Neural cell (in vitro differentiated cells): ENCODE data around the gene PLXNA4. TPM values are rescaled to one million over a fixed set of nuclear protein-coding genes. Genes with fewer than 3 reads are reported as not detected.

Experiments used
- H2AFZ ChIP-seq: fragments of 200-600, 300-800 bp; sonication (generic), shearing (Covaris generic); 2 replicates; pipeline ENCODE4 v1.6.0; 2014; ENCODE audit warnings: low read depth, mild to moderate bottlenecking, antibody characterized with exemption, low read length, moderate library complexity
- H3F3A ChIP-seq: fragments of 200-600 bp; shearing (Covaris generic); 2 replicates; pipeline ENCODE4 v1.6.1; 2016; ENCODE audit warnings: mild to moderate bottlenecking, moderate library complexity, mixed read lengths, antibody characterized with exemption, low read length; ENCODE audit not compliant: insufficient read depth, poor library complexity, severe bottlenecking
- H3K27ac ChIP-seq: fragments of 200-600, 300-800 bp; sonication (generic), shearing (Covaris generic); 2 replicates; pipeline ENCODE4 v1.5.1; 2014; ENCODE audit warnings: mild to moderate bottlenecking, low read length, moderate library complexity
- H3K27me3 ChIP-seq: fragments of 300-800, 200-600 bp; sonication (generic), shearing (Covaris generic); 2 replicates; pipeline ENCODE4 v1.6.0; 2014; ENCODE audit warnings: mild to moderate bottlenecking, low read depth, low read length, moderate library complexity; ENCODE audit not compliant: insufficient read depth
- H3K36me3 ChIP-seq: fragments of 300-800, 200-600 bp; sonication (generic), shearing (Covaris generic); 2 replicates; pipeline ENCODE4 v1.5.1; 2014; ENCODE audit warnings: mild to moderate bottlenecking, antibody characterized with exemption, low read length, moderate library complexity; ENCODE audit not compliant: insufficient read depth
- H3K4me2 ChIP-seq: fragments of 300-800, 200-600 bp; sonication (generic), shearing (Covaris generic); 2 replicates; pipeline ENCODE4 v1.6.0; 2014; ENCODE audit warnings: mild to moderate bottlenecking, low read length
- H3K4me3 ChIP-seq: fragments of 300-800, 200-600 bp; sonication (generic), shearing (Covaris generic); 2 replicates; pipeline ENCODE4 v1.5.1; 2014; ENCODE audit warnings: mild to moderate bottlenecking, low read length, moderate library complexity
- H3K79me2 ChIP-seq: fragments of 200-600 bp; shearing (Covaris generic); replicated peaks from 2 replicates; pipeline ENCODE4 v1.6.0; 2014; ENCODE audit warnings: mild to moderate bottlenecking, low read length, moderate library complexity; ENCODE audit not compliant: insufficient read depth
- H3K9ac ChIP-seq: fragments of 300-800, 200-600 bp; sonication (generic), shearing (Covaris generic); 2 replicates; pipeline ENCODE4 v1.6.1; 2016; ENCODE audit warnings: mild to moderate bottlenecking, low read length, mixed read lengths
- H3K9me2 ChIP-seq: fragments of 200-600 bp; shearing (Covaris generic); 2 replicates; pipeline ENCODE4 v1.6.1; 2016; ENCODE audit warnings: mild to moderate bottlenecking, low read length, mixed read lengths; ENCODE audit not compliant: insufficient read depth
- H3K9me3 ChIP-seq: fragments of 200-600, 300-800 bp; sonication (generic), shearing (Covaris generic); 2 replicates; pipeline ENCODE4 v1.6.1; 2016; ENCODE audit warnings: mild to moderate bottlenecking, mixed run types, low read length, moderate library complexity, mixed read lengths
- H4K20me1 ChIP-seq: fragments of 200-600 bp; shearing (Covaris generic); 2 replicates; pipeline ENCODE4 v1.6.1; 2016; ENCODE audit warnings: mild to moderate bottlenecking, mixed run types; ENCODE audit not compliant: insufficient read depth
- CTCF ChIP-seq: fragments of 450-650 bp; IDR thresholded peaks from 2 replicates; pipeline ENCODE4 v1.5.1; 2014; ENCODE audit warnings: antibody characterized with exemption, mild to moderate bottlenecking, moderate library complexity; ENCODE audit not compliant: poor library complexity, severe bottlenecking
- EP300 ChIP-seq: fragments of 450-650 bp; conservative IDR thresholded peaks from 2 replicates; pipeline ENCODE4 v1.6.1; 2014; ENCODE audit warnings: antibody characterized with exemption, mild to moderate bottlenecking, moderate library complexity; ENCODE audit not compliant: poor library complexity, severe bottlenecking
- EZH2 ChIP-seq: fragments of 200-600, 300-800 bp; shearing (Covaris generic), sonication (generic); IDR thresholded peaks from 2 replicates; pipeline ENCODE4 v1.6.1; 2014; ENCODE audit warnings: antibody characterized with exemption, low read length, borderline replicate concordance, mild to moderate bottlenecking; ENCODE audit not compliant: insufficient read depth, poor library complexity, severe bottlenecking
- MXI1 ChIP-seq: fragments of 450-650 bp; conservative IDR thresholded peaks from 2 replicates; pipeline ENCODE4 v1.6.1; 2014; ENCODE audit warnings: antibody characterized with exemption, mild to moderate bottlenecking; ENCODE audit not compliant: poor library complexity, severe bottlenecking
- POLR2AphosphoS5 ChIP-seq: IDR thresholded peaks from 2 replicates; pipeline ENCODE4 v1.6.1; 2012
- RAD21 ChIP-seq: fragments of 450-650 bp; conservative IDR thresholded peaks from 2 replicates; pipeline ENCODE4 v1.6.1; 2014; ENCODE audit warnings: antibody characterized with exemption, mild to moderate bottlenecking, moderate library complexity
- REST ChIP-seq: IDR thresholded peaks from 2 replicates; pipeline ENCODE4 v1.6.1; 2012; ENCODE audit warnings: borderline replicate concordance
- SMC3 ChIP-seq: fragments of 450-650 bp; conservative IDR thresholded peaks from 2 replicates; pipeline ENCODE4 v1.6.1; 2014; ENCODE audit warnings: antibody characterized with exemption, mild to moderate bottlenecking, moderate library complexity; ENCODE audit not compliant: poor library complexity
- TAF1 ChIP-seq: IDR thresholded peaks from 2 replicates; pipeline ENCODE4 v1.6.1; 2012; ENCODE audit warnings: low read depth
- polyA plus RNA-seq: library from polyadenylated mRNA; depleted of rRNA; stranded (reverse); fragments of >200 nt; gene quantifications from 2 replicates; pipeline ENCODE4 v1.2.3, GENCODE V29; 2014

The PLXNA4 gene
- polyA plus RNA-seq, 1 donor from 2014 or later: 7.2 TPM

- Histone ChIP-seq H3K27me3 (no peaks in the 10 kb centered on the region), H3K4me2 (no peak overlapping the region), H4K20me1 (no peaks in the 10 kb centered on the region), H3K79me2 (no peaks in the 10 kb centered on the region), H3F3A (no peaks in the 10 kb centered on the region), H3K36me3 (no peaks in the 10 kb centered on the region), H3K9me3 (no peaks in the 10 kb centered on the region), H3K4me3 (no peak overlapping the region), H3K9ac (no peak overlapping the region), H3K9me2 (no peaks in the 10 kb centered on the region), H3K27ac (no peak overlapping the region), H2AFZ (no peak overlapping the region)
- no peak for TF ChIP-seq RAD21
- no peak for TF ChIP-seq SMC3
- TF ChIP-seq POLR2AphosphoS5: no peak
- TF ChIP-seq CTCF: no peak
- no peak for TF ChIP-seq MXI1
- no peak for TF ChIP-seq EZH2
Observed at GRCh38 chr7:132115028-132115427, 461.2 kb downstream of the PLXNA4 start.

- Histone ChIP-seq H3K9me3 (no peaks in the 10 kb centered on the region), H3F3A (no peaks in the 10 kb centered on the region), H3K27me3 (no peaks in the 10 kb centered on the region), H3K79me2 (no peaks in the 10 kb centered on the region), H3K9me2 (no peaks in the 10 kb centered on the region), H3K27ac (no peak overlapping the region), H4K20me1 (no peaks in the 10 kb centered on the region), H3K4me3 (no peak overlapping the region), H3K4me2 (no peak overlapping the region), H3K9ac (no peak overlapping the region), H3K36me3 (no peaks in the 10 kb centered on the region), H2AFZ (no peak overlapping the region)
- no peak for TF ChIP-seq MXI1
- TF ChIP-seq REST: no peak
- no peak for TF ChIP-seq CTCF
- no peak for TF ChIP-seq EZH2
- TF ChIP-seq POLR2AphosphoS5: no peak
- no peak for TF ChIP-seq EP300
- no peak for TF ChIP-seq SMC3
- TF ChIP-seq TAF1: no peak
- no peak for TF ChIP-seq RAD21
Observed at GRCh38 chr7:132114411-132114810, 461.9 kb downstream of the PLXNA4 start.
